ENCODE measurements around the gene GPR68.
A peak's percentile ranks its signal among the peaks of the same experiment; 100 is the strongest.

GPR68 gene

DNA sequence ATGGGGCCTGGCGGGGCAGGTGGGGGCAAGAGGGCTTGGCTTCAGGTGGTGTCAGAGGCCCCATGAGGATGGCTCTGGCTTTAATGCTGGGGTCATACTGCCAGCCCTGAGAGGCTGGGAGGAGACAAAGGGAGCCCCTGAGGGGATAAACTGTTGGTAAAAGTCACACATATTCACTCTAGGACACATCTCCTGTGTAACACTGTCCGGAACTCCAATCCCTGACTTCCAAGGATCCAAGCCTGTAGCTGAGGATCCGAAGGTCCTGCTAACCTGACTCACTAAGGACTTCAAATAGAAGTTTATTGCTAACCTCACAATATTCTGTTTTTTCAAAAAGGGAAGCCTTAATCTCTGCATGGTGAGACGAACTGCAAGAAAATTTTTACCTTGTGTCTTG is 39.2 kb upstream of the GPR68 start:
- H3K9me3 ChIP-seq (replicated peaks; ENCODE audit: low read length): no peaks in the 10 kb centered on the region
- peak overlapping the region; percentile 10 for H3K9ac ChIP-seq (ENCODE audit: low read depth, low read length)
- no peaks in the 10 kb centered on the region for H3K27me3 ChIP-seq (ENCODE audit: control insufficient read depth, insufficient read depth, low read length)
- H3K4me2 ChIP-seq (ENCODE audit: low read length): peak overlapping the region; percentile 34
- peaks cover 28% of the 10 kb centered on the region for H3K4me1 ChIP-seq (ENCODE audit: control insufficient read depth, insufficient read depth, low read length)
- H3K36me3 ChIP-seq (ENCODE audit: insufficient read depth, low read length): no peaks in the 10 kb centered on the region
- no peak overlapping the region for H3K4me3 ChIP-seq (ENCODE audit: low read length)

DNA sequence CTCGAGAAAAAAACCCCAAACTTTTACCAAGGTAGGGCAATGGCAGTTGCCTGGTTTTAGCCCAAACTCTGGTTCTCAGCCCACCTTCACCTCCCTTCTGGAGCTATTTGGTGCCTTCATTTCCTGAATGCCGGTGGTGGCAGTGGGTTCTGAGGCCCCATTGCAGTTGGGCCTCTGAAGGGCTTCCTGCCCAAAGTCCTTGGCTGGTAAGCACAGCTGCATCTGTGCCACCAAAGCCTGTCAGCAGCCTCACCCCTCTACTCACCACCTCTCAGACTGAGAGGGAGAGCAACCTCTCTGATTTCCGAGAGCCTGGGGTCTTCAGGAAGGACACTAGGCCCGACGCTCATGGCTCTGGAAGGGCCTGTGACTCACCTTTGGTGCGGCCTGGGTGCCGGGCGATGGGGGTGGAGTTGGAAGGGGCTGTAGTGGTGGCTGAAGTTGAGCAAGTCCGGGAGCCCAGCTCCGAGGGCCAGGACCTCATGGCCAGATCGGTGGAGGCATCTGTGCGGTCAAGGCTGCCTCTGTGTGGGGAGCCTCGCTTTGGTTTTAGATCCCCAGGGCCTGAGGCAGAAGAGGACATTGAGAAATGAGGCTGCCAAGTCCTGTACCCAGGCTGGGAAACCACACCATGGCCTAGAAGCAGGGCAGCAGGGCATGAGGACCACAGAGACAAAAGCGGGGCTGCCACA is 38.6 kb upstream of the GPR68 start:
- H3K9ac ChIP-seq (ENCODE audit: low read depth, low read length): peak overlapping the region; percentile 10
- no peaks in the 10 kb centered on the region for H3K36me3 ChIP-seq (ENCODE audit: insufficient read depth, low read length)
- no peaks in the 10 kb centered on the region for H3K27me3 ChIP-seq (ENCODE audit: control insufficient read depth, insufficient read depth, low read length)
- no peaks in the 10 kb centered on the region for H3K9me3 ChIP-seq (replicated peaks; ENCODE audit: low read length)
- H3K4me3 ChIP-seq (ENCODE audit: low read length): no peak overlapping the region
- H3K4me1 ChIP-seq (ENCODE audit: control insufficient read depth, insufficient read depth, low read length): peaks cover 28% of the 10 kb centered on the region
- H3K4me2 ChIP-seq (ENCODE audit: low read length): no peak overlapping the region

DNA sequence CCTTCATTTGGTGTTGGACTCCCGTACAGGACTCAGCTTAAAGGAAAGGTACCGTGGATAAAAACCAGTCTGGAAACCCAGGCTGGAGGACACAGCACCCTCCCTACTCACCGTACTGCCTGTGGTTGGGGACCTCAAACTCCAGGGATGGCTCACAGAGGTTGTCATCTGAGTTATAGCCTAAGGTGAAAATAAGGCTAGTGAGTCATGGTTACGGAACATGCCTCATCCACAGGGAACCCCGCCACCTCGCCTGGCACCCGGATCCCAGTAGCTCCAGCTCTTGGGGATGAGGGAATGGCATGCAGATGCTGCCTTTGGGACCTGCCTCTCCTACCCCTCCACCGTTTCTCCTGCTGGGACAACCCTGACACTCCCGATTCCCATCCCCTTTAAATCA is 36.8 kb upstream of the GPR68 start:
- Histone ChIP-seq H3K36me3 (ENCODE audit: insufficient read depth, low read length) (no peaks in the 10 kb centered on the region), H3K9ac (ENCODE audit: low read depth, low read length) (no peak overlapping the region), H3K27me3 (ENCODE audit: control insufficient read depth, insufficient read depth, low read length) (no peaks in the 10 kb centered on the region)

DNA sequence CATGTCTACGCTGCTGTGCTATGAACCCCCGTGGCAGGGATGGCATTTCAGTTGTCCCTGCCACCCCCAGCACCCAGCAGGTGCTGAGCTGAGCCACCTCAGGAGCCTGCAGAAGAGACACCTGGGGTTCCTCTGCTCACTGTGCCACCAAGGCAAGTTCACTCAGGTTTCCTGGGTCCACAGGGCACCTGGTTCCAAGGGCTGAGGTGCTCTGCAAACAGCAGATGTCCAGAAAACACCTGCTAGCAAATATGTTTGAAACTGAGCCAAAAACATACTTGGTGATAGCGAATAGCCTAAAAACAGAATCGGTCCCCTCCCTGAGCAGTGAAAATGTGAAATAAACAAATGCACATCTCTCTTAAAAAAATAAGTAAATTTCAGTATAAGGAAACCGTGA is 35.6 kb upstream of the GPR68 start:
- Histone ChIP-seq H3K9ac (ENCODE audit: low read depth, low read length) (no peak overlapping the region), H3K27me3 (ENCODE audit: control insufficient read depth, insufficient read depth, low read length) (no peaks in the 10 kb centered on the region), H3K4me3 (ENCODE audit: low read length) (no peak overlapping the region), H3K4me2 (ENCODE audit: low read length) (no peak overlapping the region), H3K9me3 (replicated peaks; ENCODE audit: low read length) (no peaks in the 10 kb centered on the region), H3K4me1 (ENCODE audit: control insufficient read depth, insufficient read depth, low read length) (peaks cover 23% of the 10 kb centered on the region), H3K36me3 (ENCODE audit: insufficient read depth, low read length) (no peaks in the 10 kb centered on the region)

More for the DNA sequence above, 36.8 kb upstream of the GPR68 start:
- H3K9me3 ChIP-seq (replicated peaks; ENCODE audit: low read length): no peaks in the 10 kb centered on the region
- H3K4me1 ChIP-seq (ENCODE audit: control insufficient read depth, insufficient read depth, low read length): peaks cover 28% of the 10 kb centered on the region
- H3K4me2 ChIP-seq (ENCODE audit: low read length): no peak overlapping the region
- no peak overlapping the region for H3K4me3 ChIP-seq (ENCODE audit: low read length)

DNA sequence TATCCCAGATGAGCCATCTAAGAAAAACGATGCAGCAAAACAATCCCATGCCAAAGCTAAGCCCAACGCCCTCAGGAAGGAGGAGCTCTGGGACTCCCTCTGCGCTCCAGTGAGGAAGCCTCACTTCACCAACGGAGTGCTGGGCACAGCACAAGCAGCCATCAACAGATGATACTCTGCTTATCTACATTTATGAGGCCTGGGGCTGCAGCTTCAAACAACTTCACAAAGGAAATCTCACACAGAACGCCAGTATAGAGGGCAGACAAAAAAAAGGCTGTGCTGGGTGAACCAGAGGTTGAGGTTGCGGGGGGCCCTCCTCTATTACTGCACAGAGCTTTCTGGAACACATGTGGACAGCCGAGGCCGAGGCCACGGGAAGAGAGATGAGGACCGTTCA is 34.9 kb upstream of the GPR68 start:
- no peaks in the 10 kb centered on the region for H3K27me3 ChIP-seq (ENCODE audit: control insufficient read depth, insufficient read depth, low read length)
- no peak overlapping the region for H3K4me2 ChIP-seq (ENCODE audit: low read length)
- no peak overlapping the region for H3K4me3 ChIP-seq (ENCODE audit: low read length)
- peaks cover 15% of the 10 kb centered on the region for H3K4me1 ChIP-seq (ENCODE audit: control insufficient read depth, insufficient read depth, low read length)
- H3K36me3 ChIP-seq (ENCODE audit: insufficient read depth, low read length): no peaks in the 10 kb centered on the region
- H3K9ac ChIP-seq (ENCODE audit: low read depth, low read length): no peak overlapping the region
- no peaks in the 10 kb centered on the region for H3K9me3 ChIP-seq (replicated peaks; ENCODE audit: low read length)

DNA sequence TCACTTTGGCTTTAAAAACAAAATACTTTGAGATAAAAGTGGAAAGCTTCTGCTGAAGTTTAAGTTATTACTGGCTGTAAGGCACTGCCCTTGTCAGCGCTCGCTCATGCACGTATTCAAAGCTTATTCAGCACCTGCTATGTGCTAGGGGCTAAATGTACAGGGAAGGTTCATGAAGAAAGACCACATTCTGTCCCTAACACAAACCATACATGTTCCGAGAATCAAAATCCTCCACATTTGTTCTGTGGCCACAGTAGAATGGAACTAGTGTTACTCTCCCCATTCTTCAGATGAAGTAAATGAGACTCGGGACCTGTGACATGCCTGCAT is 33.8 kb upstream of the GPR68 start:
- Histone ChIP-seq H3K4me2 (ENCODE audit: low read length) (no peak overlapping the region), H3K4me3 (ENCODE audit: low read length) (no peak overlapping the region), H3K4me1 (ENCODE audit: control insufficient read depth, insufficient read depth, low read length) (peaks cover 5% of the 10 kb centered on the region), H3K27me3 (ENCODE audit: control insufficient read depth, insufficient read depth, low read length) (no peaks in the 10 kb centered on the region), H3K9me3 (replicated peaks; ENCODE audit: low read length) (no peaks in the 10 kb centered on the region), H3K9ac (ENCODE audit: low read depth, low read length) (no peak overlapping the region), H3K36me3 (ENCODE audit: insufficient read depth, low read length) (no peaks in the 10 kb centered on the region)

DNA sequence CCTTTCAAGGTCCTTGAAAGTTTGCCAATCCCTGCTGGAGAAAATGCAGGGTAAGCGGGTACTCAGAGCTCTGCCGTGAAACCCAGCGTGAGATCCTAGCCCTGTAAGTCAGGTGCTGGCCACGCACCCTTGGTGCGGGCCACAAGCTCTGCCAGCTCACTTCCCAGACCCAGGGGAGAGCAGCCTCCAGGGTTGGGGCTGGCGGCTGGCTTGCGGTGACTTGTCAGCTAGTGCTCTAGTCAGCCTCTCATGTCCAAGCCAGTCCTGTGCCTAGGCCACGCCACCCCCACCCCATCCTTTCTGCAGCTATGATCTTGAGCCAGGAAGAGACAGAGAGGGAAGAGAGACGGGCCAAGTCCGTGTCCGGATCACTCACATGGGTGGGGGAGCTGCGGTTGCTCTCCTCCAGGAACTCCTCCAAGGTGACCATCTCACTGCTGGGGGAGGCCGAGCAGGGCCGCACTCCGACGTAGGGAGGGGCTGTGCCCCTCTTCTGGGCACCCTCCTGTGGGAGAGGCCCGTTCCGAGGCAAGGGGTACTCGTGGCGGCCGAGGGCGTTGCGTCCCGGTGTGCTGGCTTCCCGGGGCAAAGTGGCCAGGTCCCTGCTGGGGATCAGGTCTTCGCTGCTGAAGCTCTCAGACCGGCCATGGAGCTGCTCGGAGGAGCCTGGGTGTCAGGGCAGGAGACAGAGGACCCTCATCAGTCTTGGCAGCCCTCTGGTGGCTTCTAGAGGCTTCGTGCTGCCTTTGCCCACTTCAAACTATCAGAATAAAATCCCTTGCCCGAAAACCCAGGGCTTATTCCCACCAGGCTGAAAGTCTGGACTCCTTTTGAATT is 33.3 kb upstream of the GPR68 start:
- H3K36me3 ChIP-seq (ENCODE audit: insufficient read depth, low read length): no peaks in the 10 kb centered on the region
- no peak overlapping the region for H3K9ac ChIP-seq (ENCODE audit: low read depth, low read length)
- H3K4me1 ChIP-seq (ENCODE audit: control insufficient read depth, insufficient read depth, low read length): no peaks in the 10 kb centered on the region

DNA sequence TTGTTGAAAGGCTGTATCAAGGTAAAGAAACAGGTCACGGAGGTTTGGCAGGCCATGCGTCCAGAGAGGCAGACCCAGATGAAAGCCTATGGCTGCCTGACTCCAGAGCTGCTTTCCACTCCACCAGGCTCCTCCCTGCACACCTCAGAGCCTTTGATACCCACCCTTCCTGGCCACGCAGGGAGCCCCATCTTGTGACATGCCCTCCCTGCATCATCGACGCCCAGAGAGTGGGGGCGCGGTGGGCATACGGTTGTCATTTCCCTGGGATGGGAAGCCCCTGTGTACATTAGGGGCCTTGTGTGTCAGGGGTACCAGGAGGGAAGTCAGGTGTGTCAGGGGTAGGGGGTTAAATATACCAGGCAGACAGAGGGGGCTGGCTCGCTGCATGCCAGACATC is 30.3 kb upstream of the GPR68 start:
- Histone ChIP-seq H3K9me3 (replicated peaks; ENCODE audit: low read length) (no peaks in the 10 kb centered on the region), H3K27me3 (ENCODE audit: control insufficient read depth, insufficient read depth, low read length) (no peaks in the 10 kb centered on the region), H3K4me3 (ENCODE audit: low read length) (no peak overlapping the region), H3K9ac (ENCODE audit: low read depth, low read length) (no peak overlapping the region), H3K4me1 (ENCODE audit: control insufficient read depth, insufficient read depth, low read length) (peaks cover 3% of the 10 kb centered on the region), H3K36me3 (ENCODE audit: insufficient read depth, low read length) (no peaks in the 10 kb centered on the region), H3K4me2 (ENCODE audit: low read length) (no peak overlapping the region)

More for the DNA sequence above, 33.3 kb upstream of the GPR68 start:
- Histone ChIP-seq H3K4me3 (ENCODE audit: low read length) (no peak overlapping the region), H3K9me3 (replicated peaks; ENCODE audit: low read length) (no peaks in the 10 kb centered on the region), H3K4me2 (ENCODE audit: low read length) (no peak overlapping the region), H3K27me3 (ENCODE audit: control insufficient read depth, insufficient read depth, low read length) (no peaks in the 10 kb centered on the region)

DNA sequence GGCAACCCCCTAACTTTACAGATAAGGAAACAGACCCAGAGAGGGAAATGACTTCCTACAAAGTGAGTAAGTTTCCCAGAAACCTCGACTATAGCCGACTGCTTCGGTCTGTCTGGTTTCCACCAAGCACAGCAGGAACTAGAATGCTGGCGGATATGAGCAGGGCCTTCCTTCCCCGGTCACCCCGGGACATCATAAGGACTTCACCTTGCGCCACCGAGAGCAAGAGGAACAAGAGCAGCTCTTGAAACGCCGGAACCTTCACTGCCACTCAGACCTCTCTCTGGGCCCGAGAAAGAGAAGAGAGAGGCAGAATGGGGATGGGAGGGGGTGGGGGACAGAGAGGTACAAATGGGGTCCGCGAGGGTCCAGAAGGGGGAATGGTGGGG is 29.4 kb upstream of the GPR68 start:
- no peaks in the 10 kb centered on the region for H3K36me3 ChIP-seq (ENCODE audit: insufficient read depth, low read length)

DNA sequence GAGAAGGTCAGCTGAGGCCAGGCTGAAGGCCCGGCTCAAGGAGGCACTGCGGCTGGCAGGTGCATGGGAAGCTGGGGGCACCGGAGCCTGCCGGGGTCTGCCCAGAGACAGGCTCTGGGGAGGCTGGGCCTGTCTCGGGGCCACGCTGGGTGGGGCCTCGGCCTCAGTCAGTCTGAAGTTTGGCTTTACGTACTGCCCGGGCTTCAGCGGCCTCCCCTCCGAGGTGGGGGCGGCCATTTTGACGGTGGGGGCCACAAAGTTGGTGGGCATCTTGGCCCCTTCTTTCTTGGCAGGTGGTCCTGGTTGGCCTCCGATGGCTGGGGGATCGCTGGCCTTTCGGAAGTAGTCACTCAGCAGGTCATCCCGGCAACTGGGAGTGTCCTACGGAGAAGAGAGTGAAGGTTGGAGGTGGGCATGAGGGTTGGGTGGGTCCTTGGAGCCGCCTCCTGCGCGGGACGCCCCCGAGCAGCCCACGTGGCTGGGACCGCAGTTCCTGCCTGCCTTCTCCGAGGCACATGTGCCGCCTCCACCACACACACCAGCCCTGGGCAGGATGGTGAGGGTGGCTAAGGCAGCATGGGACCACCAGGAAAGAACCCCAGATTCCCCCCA is 28.9 kb upstream of the GPR68 start:
- no peak overlapping the region for H3K4me3 ChIP-seq (ENCODE audit: low read length)
- H3K36me3 ChIP-seq (ENCODE audit: insufficient read depth, low read length): no peaks in the 10 kb centered on the region
- H3K4me1 ChIP-seq (ENCODE audit: control insufficient read depth, insufficient read depth, low read length): peaks cover 13% of the 10 kb centered on the region
- H3K4me2 ChIP-seq (ENCODE audit: low read length): no peak overlapping the region
- no peaks in the 10 kb centered on the region for H3K9me3 ChIP-seq (replicated peaks; ENCODE audit: low read length)
- H3K27me3 ChIP-seq (ENCODE audit: control insufficient read depth, insufficient read depth, low read length): no peaks in the 10 kb centered on the region
- H3K9ac ChIP-seq (ENCODE audit: low read depth, low read length): no peak overlapping the region

More for the DNA sequence above, 29.4 kb upstream of the GPR68 start:
- H3K4me2 ChIP-seq (ENCODE audit: low read length): no peak overlapping the region
- no peak overlapping the region for H3K9ac ChIP-seq (ENCODE audit: low read depth, low read length)
- no peak overlapping the region for H3K4me3 ChIP-seq (ENCODE audit: low read length)
- peaks cover 12% of the 10 kb centered on the region for H3K4me1 ChIP-seq (ENCODE audit: control insufficient read depth, insufficient read depth, low read length)
- no peaks in the 10 kb centered on the region for H3K9me3 ChIP-seq (replicated peaks; ENCODE audit: low read length)
- no peaks in the 10 kb centered on the region for H3K27me3 ChIP-seq (ENCODE audit: control insufficient read depth, insufficient read depth, low read length)

DNA sequence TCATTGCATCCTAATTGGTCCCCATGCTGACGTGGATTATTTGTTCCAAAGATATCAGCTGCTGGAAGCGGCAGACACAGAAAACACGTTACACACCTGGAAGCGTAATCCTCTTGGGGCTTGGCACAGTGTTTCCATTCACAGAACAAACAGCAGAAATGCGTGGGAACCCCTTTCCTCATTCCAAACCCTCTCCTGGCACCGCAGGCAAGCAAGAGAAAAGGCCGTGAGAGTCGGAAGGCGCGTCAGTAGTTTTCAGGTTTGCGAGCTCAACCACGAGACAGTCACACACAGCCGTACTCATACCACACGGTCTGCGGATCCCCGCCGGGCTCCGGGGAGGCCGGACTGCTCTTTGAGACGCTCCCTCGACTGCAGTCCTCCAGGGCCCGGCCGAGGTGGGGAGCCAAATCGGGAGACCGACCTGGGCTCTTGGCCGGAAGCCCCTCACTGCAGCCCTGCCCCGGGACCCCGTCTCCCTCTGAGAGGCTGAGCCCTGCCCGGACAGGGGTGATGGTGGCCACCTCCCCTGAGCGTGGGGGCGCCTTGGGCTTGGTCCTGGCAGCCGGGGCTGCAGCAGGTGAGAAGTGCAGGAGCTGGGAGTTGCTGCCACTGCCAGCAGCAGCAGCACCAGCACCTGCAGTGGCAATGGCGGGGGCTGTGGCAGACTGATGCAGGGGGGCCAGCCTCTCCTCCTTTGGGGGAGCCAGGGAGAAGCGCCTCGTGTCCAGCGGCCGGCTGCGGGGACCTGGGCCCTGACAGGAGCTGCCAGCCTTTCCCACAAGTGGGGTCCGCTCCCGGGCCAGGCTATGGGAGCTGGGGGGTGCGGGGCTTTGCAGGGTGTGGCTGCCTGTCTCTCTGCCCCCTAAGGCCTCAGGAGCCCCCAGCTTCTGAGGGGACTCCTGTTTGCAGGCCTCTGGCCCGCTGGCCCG is 28.1 kb upstream of the GPR68 start:
- Histone ChIP-seq H3K36me3 (ENCODE audit: insufficient read depth, low read length) (no peaks in the 10 kb centered on the region), H3K9ac (ENCODE audit: low read depth, low read length) (no peak overlapping the region), H3K9me3 (replicated peaks; ENCODE audit: low read length) (no peaks in the 10 kb centered on the region), H3K4me1 (ENCODE audit: control insufficient read depth, insufficient read depth, low read length) (peaks cover 13% of the 10 kb centered on the region), H3K4me3 (ENCODE audit: low read length) (no peak overlapping the region), H3K27me3 (ENCODE audit: control insufficient read depth, insufficient read depth, low read length) (no peaks in the 10 kb centered on the region), H3K4me2 (ENCODE audit: low read length) (no peak overlapping the region)

All from skeletal muscle satellite cell (primary cell).